GM23338 (cell line): Measurements from ENCODE around the gene ERC2. TPM values are rescaled to one million over a fixed set of nuclear protein-coding genes. Genes with fewer than 3 reads are reported as not detected.

Experiments used
- ATAC-seq: fragments of 200-7000 bp; cut with Tn5 transposase; 3 replicates; pipeline ENCODE4 v1.9.1; 2020
- DNase-seq: peaks from one replicate; pipeline ENCODE4 v3.0.0-alpha.2; 2015; ENCODE audit warnings: low spot score
- H2AFZ ChIP-seq: fragments of 200-600 bp; sonication (generic); 2 replicates; pipeline ENCODE4 v1.8.0; 2016; ENCODE audit warnings: antibody characterized with exemption, mild to moderate bottlenecking, moderate library complexity
- H3F3A ChIP-seq: fragments of 200-600 bp; sonication (generic); replicated peaks from 2 replicates; pipeline ENCODE4 v1.8.0; 2017; ENCODE audit warnings: antibody characterized with exemption, mixed run types, low read depth
- H3K27ac ChIP-seq: fragments of 200-600 bp; sonication (generic); 2 replicates; pipeline ENCODE4 v1.6.1; 2016; ENCODE audit warnings: low read depth
- H3K27me3 ChIP-seq: fragments of 200-600 bp; sonication (generic); 2 replicates; pipeline ENCODE4 v1.8.0; 2016; ENCODE audit warnings: mild to moderate bottlenecking, mixed run types, moderate library complexity; ENCODE audit not compliant: insufficient read depth
- H3K36me3 ChIP-seq: fragments of 200-600 bp; sonication (generic); 2 replicates; pipeline ENCODE4 v1.8.0; 2016; ENCODE audit warnings: mild to moderate bottlenecking; ENCODE audit not compliant: insufficient read depth
- H3K4me1 ChIP-seq: fragments of 200-600 bp; sonication (generic); 2 replicates; pipeline ENCODE4 v1.8.0; 2016; ENCODE audit warnings: mild to moderate bottlenecking, moderate library complexity; ENCODE audit not compliant: insufficient read depth
- H3K4me2 ChIP-seq: fragments of 200-600 bp; sonication (generic); 2 replicates; pipeline ENCODE4 v1.7.1; 2017; ENCODE audit warnings: mixed run types
- H3K4me3 ChIP-seq: fragments of 200-600 bp; sonication (generic); 2 replicates; pipeline ENCODE4 v1.6.1; 2016; ENCODE audit warnings: mixed run types
- H3K79me2 ChIP-seq: fragments of 200-600 bp; sonication (generic); replicated peaks from 2 replicates; pipeline ENCODE4 v1.8.0; 2017; ENCODE audit warnings: mild to moderate bottlenecking; ENCODE audit not compliant: insufficient read depth
- H3K9me2 ChIP-seq: fragments of 200-600 bp; sonication (generic); 2 replicates; pipeline ENCODE4 v1.8.0; 2017; ENCODE audit not compliant: insufficient read depth
- H4K20me1 ChIP-seq: fragments of 200-600 bp; sonication (generic); replicated peaks from 2 replicates; pipeline ENCODE4 v1.8.0; 2017; ENCODE audit warnings: mild to moderate bottlenecking; ENCODE audit not compliant: insufficient read depth
- H3K27ac Mint-ChIP-seq: 2 replicates; pipeline ENCODE4 v1.8.0; 2020; ENCODE audit warnings: inconsistent platforms, mild to moderate bottlenecking, moderate library complexity, mixed read lengths
- H3K27me3 Mint-ChIP-seq: 3 replicates; pipeline ENCODE4 v1.8.0; 2022; ENCODE audit warnings: low read depth, mild to moderate bottlenecking, moderate library complexity, mixed read lengths, inconsistent platforms; ENCODE audit not compliant: insufficient read depth, poor library complexity
- H3K36me3 Mint-ChIP-seq: 3 replicates; pipeline ENCODE4 v1.8.0; 2021; ENCODE audit warnings: low read depth, mild to moderate bottlenecking, inconsistent platforms, moderate library complexity, mixed read lengths
- H3K4me1 Mint-ChIP-seq: 3 replicates; pipeline ENCODE4 v1.8.0; 2020; ENCODE audit warnings: mild to moderate bottlenecking, inconsistent platforms, mixed read lengths
- H3K4me3 Mint-ChIP-seq: 3 replicates; pipeline ENCODE4 v1.8.0; 2021; ENCODE audit warnings: moderate library complexity, mild to moderate bottlenecking, inconsistent platforms, mixed read lengths
- H3K9me3 Mint-ChIP-seq: 3 replicates; pipeline ENCODE4 v1.8.0; 2020; ENCODE audit warnings: moderate library complexity, mild to moderate bottlenecking, inconsistent platforms, mixed read lengths
- CREB1 ChIP-seq: fragments of 250-450 bp; sonication (Bioruptor Pico); IDR thresholded peaks from 2 replicates; pipeline ENCODE4 v1.5.0; 2020; ENCODE audit warnings: low read depth, mild to moderate bottlenecking, moderate library complexity
- EZH2 ChIP-seq: fragments of 200-600 bp; sonication (generic); IDR thresholded peaks from one replicate; pipeline ENCODE4 v1.8.0; 2017; ENCODE audit warnings: antibody characterized with exemption, mild to moderate bottlenecking, low read depth; ENCODE audit not compliant: unreplicated experiment
- NANOG ChIP-seq: IDR thresholded peaks from 2 replicates; pipeline ENCODE4 v1.6.1; 2016; ENCODE audit warnings: antibody characterized with exemption, borderline replicate concordance
- POLR2AphosphoS5 ChIP-seq: IDR thresholded peaks from 2 replicates; pipeline ENCODE4 v1.6.1; 2016; ENCODE audit warnings: antibody characterized with exemption, low read depth
- STAT1 ChIP-seq: IDR thresholded peaks from one replicate; pipeline ENCODE4 v1.6.1; 2016; ENCODE audit warnings: antibody characterized with exemption; ENCODE audit not compliant: unreplicated experiment
- ZNF114 ChIP-seq: fragments of 250-450 bp; sonication (Bioruptor Pico); IDR thresholded peaks from 2 replicates; pipeline ENCODE4 v1.5.0; 2020; ENCODE audit warnings: mild to moderate bottlenecking, moderate library complexity
- ZNF331 ChIP-seq: fragments of 250-450 bp; sonication (Bioruptor Pico); IDR thresholded peaks from 2 replicates; pipeline ENCODE4 v1.5.0; 2020; ENCODE audit warnings: low read depth, mild to moderate bottlenecking, moderate library complexity
- polyA plus RNA-seq: library from polyadenylated mRNA; unstranded; fragments of >200 nt; fragmentation: Nextera tagmentation; extraction: Ambion mirVana; gene quantifications from 2 replicates; pipeline ENCODE4 v1.2.1, GENCODE V29; 2016
- total RNA-seq: library from RNA; depleted of rRNA; stranded (reverse); fragments of >200 nt; shearing (Covaris generic); gene quantifications from 2 replicates; pipeline ENCODE4 v1.2.3, GENCODE V29; 2014
- TF ChIP-seq, protein P1 (sequence below): fragments of 250-450 bp; sonication (Bioruptor Pico); IDR thresholded peaks from 2 replicates; pipeline ENCODE4 v1.5.0; 2020; ENCODE audit warnings: mild to moderate bottlenecking, moderate library complexity
- TF ChIP-seq, protein P2 (sequence below): IDR thresholded peaks from 2 replicates; pipeline ENCODE4 v1.6.1; 2016; ENCODE audit warnings: antibody characterized with exemption
- TF ChIP-seq, protein P3 (sequence below): IDR thresholded peaks from one replicate; pipeline ENCODE4 v1.6.1; 2018; ENCODE audit warnings: antibody characterized with exemption; ENCODE audit not compliant: unreplicated experiment
- TF ChIP-seq, protein P4 (sequence below), 2 experiments: fragments of 200-600 bp in 1 of 2; sonication (generic) in 1 of 2; conservative IDR thresholded peaks; 2 replicates each; pipeline versions ENCODE4 v1.5.1 to v1.6.1; 2016 to 2017; ENCODE audit warnings: antibody characterized with exemption in 2 of 2, low read depth in 2 of 2, mild to moderate bottlenecking in 2 of 2, moderate library complexity in 1 of 2

Gene ERC2
- total and polyA plus RNA-seq, 2 experiments from 2014 or later: 11.8 to 13.7 TPM

DNA sequence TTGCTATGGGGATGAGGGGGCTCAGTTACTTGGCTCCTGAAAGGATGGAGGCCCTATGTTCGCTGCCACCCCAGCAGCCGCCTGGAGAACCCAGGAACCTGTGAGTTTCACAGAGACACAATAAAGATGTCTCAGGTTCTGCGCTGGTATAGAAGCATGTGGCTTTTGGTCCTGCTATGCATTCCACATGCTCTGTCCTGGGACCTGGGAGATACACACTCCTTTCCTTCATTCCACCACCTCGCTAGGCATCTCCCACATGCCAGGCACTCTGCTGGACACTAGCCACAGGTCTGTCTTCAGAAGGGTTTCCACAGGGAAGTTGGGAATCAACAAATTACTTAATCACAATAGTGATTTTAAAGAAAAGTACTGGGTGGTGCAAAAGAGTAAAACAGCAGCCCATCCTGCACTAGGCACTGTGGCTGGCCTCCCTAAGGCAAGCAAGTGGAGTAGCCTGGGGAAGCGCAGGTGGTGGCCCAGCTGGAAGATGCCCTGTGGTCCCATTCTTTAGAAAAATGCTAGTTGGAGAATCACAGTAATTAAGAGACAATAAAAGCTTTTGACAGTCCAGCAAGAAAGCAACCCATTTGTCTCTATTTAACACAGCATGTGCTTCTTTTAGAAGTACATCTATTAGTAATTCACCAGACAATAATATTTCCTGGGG, 572.2 kb downstream of the ERC2 start (continued):
- no peak for TF ChIP-seq NANOG
- TF ChIP-seq, protein P1, sequence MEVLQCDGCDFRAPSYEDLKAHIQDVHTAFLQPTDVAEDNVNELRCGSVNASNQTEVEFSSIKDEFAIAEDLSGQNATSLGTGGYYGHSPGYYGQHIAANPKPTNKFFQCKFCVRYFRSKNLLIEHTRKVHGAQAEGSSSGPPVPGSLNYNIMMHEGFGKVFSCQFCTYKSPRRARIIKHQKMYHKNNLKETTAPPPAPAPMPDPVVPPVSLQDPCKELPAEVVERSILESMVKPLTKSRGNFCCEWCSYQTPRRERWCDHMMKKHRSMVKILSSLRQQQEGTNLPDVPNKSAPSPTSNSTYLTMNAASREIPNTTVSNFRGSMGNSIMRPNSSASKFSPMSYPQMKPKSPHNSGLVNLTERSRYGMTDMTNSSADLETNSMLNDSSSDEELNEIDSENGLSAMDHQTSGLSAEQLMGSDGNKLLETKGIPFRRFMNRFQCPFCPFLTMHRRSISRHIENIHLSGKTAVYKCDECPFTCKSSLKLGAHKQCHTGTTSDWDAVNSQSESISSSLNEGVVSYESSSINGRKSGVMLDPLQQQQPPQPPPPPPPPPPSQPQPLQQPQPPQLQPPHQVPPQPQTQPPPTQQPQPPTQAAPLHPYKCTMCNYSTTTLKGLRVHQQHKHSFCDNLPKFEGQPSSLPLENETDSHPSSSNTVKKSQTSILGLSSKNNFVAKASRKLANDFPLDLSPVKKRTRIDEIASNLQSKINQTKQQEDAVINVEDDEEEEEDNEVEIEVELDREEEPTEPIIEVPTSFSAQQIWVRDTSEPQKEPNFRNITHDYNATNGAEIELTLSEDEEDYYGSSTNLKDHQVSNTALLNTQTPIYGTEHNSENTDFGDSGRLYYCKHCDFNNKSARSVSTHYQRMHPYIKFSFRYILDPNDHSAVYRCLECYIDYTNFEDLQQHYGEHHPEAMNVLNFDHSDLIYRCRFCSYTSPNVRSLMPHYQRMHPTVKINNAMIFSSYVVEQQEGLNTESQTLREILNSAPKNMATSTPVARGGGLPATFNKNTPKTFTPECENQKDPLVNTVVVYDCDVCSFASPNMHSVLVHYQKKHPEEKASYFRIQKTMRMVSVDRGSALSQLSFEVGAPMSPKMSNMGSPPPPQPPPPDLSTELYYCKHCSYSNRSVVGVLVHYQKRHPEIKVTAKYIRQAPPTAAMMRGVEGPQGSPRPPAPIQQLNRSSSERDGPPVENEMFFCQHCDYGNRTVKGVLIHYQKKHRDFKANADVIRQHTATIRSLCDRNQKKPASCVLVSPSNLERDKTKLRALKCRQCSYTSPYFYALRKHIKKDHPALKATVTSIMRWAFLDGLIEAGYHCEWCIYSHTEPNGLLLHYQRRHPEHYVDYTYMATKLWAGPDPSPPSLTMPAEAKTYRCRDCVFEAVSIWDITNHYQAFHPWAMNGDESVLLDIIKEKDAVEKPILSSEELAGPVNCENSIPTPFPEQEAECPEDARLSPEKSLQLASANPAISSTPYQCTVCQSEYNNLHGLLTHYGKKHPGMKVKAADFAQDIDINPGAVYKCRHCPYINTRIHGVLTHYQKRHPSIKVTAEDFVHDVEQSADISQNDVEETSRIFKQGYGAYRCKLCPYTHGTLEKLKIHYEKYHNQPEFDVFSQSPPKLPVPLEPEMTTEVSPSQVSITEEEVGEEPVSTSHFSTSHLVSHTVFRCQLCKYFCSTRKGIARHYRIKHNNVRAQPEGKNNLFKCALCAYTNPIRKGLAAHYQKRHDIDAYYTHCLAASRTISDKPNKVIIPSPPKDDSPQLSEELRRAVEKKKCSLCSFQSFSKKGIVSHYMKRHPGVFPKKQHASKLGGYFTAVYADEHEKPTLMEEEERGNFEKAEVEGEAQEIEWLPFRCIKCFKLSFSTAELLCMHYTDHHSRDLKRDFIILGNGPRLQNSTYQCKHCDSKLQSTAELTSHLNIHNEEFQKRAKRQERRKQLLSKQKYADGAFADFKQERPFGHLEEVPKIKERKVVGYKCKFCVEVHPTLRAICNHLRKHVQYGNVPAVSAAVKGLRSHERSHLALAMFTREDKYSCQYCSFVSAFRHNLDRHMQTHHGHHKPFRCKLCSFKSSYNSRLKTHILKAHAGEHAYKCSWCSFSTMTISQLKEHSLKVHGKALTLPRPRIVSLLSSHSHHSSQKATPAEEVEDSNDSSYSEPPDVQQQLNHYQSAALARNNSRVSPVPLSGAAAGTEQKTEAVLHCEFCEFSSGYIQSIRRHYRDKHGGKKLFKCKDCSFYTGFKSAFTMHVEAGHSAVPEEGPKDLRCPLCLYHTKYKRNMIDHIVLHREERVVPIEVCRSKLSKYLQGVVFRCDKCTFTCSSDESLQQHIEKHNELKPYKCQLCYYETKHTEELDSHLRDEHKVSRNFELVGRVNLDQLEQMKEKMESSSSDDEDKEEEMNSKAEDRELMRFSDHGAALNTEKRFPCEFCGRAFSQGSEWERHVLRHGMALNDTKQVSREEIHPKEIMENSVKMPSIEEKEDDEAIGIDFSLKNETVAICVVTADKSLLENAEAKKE (CRISPR knock-in tag): no peak

DNA sequence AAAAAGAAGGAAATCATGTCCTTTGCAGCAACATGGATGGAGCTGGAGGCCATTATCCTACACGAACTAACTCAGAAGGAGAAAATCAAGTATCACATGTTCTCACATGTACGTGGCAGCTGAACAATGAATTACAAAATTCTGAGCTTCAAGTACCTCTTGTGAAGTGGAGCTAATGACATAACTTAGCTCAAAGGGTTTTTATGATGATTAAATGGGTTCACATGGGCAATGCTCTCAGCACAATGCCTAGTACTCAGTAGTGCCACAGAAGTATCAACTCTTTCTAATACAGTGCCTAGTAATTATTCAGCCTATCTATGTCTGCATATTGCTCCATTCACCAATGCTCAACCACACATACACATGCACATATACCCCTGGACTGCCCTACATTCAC, 573.7 kb downstream of the ERC2 start:
- Histone ChIP-seq H3K27ac (no peak overlapping the region), H3K27me3 (no peaks in the 10 kb centered on the region), H3K36me3 (no peaks in the 10 kb centered on the region), H2AFZ (no peak overlapping the region), H4K20me1 (no peaks in the 10 kb centered on the region), H3K4me2 (no peak overlapping the region), H3K79me2 (no peaks in the 10 kb centered on the region), H3F3A (no peaks in the 10 kb centered on the region), H3K4me3 (no peak overlapping the region), H3K9me2 (no peaks in the 10 kb centered on the region), H3K4me1 (no peaks in the 10 kb centered on the region; the same call in 1 of the 2 replicates)
- H3K36me3 Mint-ChIP-seq: no peaks in the 10 kb centered on the region
- peaks cover 2% of the 10 kb centered on the region for H3K27me3 Mint-ChIP-seq
- H3K27ac Mint-ChIP-seq: no peak overlapping the region
- no peak overlapping the region for H3K4me3 Mint-ChIP-seq
- H3K4me1 Mint-ChIP-seq: peaks cover 14% of the 10 kb centered on the region
- ATAC-seq (no peak), DNase-seq (no peak)
- no peaks in the 10 kb centered on the region for H3K9me3 Mint-ChIP-seq
- no peak for TF ChIP-seq STAT1
- no peak for TF ChIP-seq NANOG
- no peak for TF ChIP-seq CREB1 (CRISPR knock-in tag)
- no peak for TF ChIP-seq POLR2AphosphoS5
- TF ChIP-seq ZNF114 (CRISPR knock-in tag): no peak
- no peak for TF ChIP-seq ZNF331 (CRISPR knock-in tag)
- TF ChIP-seq, protein P2, sequence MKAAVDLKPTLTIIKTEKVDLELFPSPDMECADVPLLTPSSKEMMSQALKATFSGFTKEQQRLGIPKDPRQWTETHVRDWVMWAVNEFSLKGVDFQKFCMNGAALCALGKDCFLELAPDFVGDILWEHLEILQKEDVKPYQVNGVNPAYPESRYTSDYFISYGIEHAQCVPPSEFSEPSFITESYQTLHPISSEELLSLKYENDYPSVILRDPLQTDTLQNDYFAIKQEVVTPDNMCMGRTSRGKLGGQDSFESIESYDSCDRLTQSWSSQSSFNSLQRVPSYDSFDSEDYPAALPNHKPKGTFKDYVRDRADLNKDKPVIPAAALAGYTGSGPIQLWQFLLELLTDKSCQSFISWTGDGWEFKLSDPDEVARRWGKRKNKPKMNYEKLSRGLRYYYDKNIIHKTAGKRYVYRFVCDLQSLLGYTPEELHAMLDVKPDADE: no peak
- TF ChIP-seq EZH2: no peak
- TF ChIP-seq, protein P3, sequence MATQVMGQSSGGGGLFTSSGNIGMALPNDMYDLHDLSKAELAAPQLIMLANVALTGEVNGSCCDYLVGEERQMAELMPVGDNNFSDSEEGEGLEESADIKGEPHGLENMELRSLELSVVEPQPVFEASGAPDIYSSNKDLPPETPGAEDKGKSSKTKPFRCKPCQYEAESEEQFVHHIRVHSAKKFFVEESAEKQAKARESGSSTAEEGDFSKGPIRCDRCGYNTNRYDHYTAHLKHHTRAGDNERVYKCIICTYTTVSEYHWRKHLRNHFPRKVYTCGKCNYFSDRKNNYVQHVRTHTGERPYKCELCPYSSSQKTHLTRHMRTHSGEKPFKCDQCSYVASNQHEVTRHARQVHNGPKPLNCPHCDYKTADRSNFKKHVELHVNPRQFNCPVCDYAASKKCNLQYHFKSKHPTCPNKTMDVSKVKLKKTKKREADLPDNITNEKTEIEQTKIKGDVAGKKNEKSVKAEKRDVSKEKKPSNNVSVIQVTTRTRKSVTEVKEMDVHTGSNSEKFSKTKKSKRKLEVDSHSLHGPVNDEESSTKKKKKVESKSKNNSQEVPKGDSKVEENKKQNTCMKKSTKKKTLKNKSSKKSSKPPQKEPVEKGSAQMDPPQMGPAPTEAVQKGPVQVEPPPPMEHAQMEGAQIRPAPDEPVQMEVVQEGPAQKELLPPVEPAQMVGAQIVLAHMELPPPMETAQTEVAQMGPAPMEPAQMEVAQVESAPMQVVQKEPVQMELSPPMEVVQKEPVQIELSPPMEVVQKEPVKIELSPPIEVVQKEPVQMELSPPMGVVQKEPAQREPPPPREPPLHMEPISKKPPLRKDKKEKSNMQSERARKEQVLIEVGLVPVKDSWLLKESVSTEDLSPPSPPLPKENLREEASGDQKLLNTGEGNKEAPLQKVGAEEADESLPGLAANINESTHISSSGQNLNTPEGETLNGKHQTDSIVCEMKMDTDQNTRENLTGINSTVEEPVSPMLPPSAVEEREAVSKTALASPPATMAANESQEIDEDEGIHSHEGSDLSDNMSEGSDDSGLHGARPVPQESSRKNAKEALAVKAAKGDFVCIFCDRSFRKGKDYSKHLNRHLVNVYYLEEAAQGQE: no peak
- TF ChIP-seq, protein P4, sequence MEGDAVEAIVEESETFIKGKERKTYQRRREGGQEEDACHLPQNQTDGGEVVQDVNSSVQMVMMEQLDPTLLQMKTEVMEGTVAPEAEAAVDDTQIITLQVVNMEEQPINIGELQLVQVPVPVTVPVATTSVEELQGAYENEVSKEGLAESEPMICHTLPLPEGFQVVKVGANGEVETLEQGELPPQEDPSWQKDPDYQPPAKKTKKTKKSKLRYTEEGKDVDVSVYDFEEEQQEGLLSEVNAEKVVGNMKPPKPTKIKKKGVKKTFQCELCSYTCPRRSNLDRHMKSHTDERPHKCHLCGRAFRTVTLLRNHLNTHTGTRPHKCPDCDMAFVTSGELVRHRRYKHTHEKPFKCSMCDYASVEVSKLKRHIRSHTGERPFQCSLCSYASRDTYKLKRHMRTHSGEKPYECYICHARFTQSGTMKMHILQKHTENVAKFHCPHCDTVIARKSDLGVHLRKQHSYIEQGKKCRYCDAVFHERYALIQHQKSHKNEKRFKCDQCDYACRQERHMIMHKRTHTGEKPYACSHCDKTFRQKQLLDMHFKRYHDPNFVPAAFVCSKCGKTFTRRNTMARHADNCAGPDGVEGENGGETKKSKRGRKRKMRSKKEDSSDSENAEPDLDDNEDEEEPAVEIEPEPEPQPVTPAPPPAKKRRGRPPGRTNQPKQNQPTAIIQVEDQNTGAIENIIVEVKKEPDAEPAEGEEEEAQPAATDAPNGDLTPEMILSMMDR (conservative IDR thresholded peaks at IDR 0.05; ENCODE audit: low read depth in 2 of 2): no peak
